ENCODE measurements around the gene GH1.

GH1 gene

DNA sequence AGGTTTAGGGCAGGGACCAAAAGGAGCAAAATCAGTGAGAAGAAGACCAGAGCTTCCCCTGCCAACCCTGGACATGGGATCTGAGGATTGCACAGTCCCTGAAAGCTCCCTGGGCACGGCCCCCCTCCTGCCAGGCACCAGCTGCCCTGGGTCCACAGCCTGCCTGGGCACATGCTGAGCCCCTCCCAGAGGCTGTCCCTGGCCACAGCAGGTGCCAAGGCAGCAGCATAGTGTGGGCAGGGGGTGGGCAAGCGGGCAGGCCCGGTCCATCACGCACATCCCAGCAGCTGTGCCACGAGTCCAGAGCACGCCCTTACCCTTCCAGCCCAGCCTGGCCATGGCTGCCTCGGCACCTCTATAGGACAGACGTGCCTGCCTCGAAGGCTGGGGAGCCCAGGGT lies 41.4 kb upstream of the GH1 start:
- TF ChIP-seq, protein P1, sequence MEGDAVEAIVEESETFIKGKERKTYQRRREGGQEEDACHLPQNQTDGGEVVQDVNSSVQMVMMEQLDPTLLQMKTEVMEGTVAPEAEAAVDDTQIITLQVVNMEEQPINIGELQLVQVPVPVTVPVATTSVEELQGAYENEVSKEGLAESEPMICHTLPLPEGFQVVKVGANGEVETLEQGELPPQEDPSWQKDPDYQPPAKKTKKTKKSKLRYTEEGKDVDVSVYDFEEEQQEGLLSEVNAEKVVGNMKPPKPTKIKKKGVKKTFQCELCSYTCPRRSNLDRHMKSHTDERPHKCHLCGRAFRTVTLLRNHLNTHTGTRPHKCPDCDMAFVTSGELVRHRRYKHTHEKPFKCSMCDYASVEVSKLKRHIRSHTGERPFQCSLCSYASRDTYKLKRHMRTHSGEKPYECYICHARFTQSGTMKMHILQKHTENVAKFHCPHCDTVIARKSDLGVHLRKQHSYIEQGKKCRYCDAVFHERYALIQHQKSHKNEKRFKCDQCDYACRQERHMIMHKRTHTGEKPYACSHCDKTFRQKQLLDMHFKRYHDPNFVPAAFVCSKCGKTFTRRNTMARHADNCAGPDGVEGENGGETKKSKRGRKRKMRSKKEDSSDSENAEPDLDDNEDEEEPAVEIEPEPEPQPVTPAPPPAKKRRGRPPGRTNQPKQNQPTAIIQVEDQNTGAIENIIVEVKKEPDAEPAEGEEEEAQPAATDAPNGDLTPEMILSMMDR (conservative IDR thresholded peaks at IDR 0.05; ENCODE audit: low read depth, low read length), result no peak
- no peak for DNase-seq (ENCODE audit: low read depth)
- no peak overlapping the region for H3K4me3 ChIP-seq (ENCODE audit: low read depth, low read length)

DNA sequence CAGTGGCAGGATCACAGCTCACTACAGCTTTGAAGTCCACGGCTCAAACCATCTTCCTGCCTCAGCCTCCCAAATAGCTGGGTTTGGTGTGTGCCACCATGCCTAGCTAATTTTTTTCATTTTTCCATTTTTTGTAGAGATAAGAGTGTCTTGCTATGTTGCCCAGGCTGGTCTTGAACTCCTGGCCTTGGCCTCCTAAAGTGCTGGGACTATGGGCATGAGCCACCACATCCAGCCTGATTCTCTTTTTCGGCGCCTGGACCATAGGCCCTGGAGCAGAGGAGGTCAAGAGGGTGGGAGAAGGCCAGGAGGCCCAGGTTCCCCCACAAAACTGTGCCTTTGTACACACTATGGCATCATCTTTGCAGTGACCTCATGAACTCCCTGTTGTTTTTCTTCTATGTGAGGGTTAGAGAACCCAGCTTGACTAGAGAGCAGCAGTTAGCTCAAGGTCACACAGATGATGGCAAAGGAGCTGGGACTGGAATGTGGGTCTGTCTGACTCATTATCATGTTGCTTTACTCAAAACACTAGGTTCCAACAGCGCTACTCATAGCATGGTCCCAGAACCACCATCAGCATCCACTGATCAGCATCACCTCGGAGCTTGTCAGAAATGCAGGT lies 37.8 kb upstream of the GH1 start:
- H3K4me3 ChIP-seq (ENCODE audit: low read depth, low read length), result no peak overlapping the region
- TF ChIP-seq, protein P1 (conservative IDR thresholded peaks at IDR 0.05; ENCODE audit: low read depth, low read length), result no peak
- DNase-seq (ENCODE audit: low read depth), result peak; percentile 83

DNA sequence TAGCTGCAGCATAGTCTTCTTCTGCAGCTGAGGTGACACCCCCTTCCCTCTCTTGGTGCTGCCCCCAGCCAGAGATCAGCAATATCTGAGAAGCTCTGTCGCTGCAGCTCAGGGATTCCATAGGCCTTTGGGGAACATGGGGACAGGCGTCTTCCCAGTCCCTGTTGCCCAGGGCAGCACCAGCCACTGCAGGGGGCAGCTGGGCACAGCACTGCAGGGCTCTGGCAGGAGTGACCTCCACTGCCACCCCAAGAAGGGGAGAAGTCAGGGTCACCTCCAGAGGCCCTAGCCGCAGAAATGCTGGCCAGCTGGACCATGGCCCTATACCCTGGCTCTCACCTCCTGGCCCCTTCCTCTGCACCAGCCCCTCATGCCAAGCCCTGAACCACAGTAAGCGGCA lies 37.2 kb upstream of the GH1 start:
- TF ChIP-seq, protein P1 (conservative IDR thresholded peaks at IDR 0.05; ENCODE audit: low read depth, low read length), result no peak
- DNase-seq (ENCODE audit: low read depth), result no peak
- H3K4me3 ChIP-seq (ENCODE audit: low read depth, low read length), result no peak overlapping the region

DNA sequence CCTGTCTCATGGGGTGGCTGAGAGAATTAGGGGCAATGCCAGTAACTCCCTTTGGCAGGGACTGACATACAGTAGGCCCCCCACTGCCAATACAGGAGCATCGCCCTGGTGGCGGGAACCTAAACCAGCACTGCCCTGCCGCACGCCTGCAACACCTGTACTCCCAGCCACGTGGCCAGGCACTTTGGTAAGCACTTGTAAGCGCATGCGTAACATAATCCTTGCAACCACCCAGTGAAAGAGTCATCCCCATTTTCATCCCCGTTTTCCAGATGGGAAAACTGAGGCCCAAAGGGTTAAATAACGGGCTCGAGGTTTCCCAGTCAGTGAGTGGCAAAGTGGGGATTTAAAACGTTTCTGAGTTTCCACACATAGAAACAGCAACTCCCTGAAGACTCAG lies 36.6 kb upstream of the GH1 start:
- no peak for DNase-seq (ENCODE audit: low read depth)
- no peak overlapping the region for H3K4me3 ChIP-seq (ENCODE audit: low read depth, low read length)
- TF ChIP-seq, protein P1 (conservative IDR thresholded peaks at IDR 0.05; ENCODE audit: low read depth, low read length), result no peak

DNA sequence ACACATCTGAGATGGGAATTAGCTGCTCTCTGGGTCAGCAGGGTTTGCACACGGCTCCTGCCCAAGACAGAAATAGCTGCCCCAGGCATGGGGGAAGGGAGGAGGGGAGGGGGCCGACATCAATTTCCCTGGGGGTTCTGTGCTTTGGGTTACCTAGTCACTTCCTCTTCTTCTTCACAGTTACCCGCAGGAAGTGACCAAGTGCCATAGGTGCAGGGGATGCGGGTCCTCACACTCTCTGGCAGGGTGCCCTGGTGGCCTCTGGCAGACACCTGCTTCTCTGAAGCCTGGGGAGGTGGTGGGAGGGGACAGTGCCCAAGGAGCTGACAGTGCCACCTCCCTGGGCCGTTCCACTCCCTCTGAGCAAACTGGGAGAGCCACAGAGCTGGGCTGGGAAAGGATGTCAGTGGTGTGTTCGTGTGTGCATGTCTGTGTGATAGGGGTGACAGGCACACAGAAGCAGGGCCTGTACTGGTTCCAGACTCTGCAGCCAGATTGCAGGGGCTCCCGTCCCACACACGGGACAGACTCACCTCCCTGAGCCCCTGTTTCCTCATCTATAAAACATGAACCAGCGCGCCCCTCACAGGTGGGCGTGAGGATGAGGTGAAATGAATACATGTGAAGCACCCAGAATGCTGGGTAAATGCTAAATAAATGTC lies 35.9 kb upstream of the GH1 start:
- no peak for DNase-seq (ENCODE audit: low read depth)
- TF ChIP-seq, protein P1 (conservative IDR thresholded peaks at IDR 0.05; ENCODE audit: low read depth, low read length), result no peak
- H3K4me3 ChIP-seq (ENCODE audit: low read depth, low read length), result no peak overlapping the region

DNA sequence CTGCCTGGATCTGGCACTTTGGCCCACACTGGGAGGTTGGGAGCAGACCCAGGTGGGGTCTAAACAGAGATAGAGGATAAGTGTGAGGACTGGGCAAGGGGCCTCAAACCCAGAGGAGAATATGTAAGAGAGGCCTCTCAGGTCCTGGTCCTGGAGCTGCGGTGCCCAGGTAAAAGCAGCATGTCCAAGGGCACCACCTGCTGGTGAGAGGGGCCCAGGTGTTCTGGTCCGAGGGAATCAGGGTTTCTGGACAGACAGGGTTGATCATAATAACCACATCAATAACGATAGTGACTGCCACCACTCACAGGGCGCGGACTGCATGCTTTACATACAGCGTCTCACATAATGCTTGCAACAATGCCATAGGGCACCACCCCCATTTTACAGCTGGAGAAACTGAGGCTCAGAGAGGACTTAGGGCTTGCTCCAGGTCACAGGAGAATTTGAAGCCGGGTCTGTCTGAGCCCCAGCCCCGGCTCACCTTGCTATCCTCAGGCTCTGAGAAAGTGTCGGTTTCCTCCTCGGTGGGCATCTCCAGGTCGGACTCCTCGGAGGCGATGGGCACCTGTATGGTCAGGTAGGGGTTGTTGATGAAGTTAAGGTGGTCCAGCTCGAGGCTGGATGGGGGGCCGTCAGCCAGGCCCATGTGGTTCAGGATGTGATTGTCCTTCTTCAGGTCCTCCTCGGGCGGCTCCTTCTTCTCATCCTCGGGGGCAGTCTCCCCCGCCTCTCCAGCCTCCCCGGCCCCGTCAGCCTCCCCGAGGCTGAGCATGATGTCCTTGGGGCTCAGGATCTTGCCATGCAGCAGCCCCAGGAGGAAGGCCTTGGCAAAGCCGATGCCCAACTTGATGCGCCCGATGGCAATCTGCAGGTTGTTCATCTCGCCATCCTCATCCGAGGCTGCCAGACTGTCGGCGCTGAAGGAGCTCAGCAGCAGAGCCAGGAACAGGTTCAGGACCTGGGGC lies 32.6 kb upstream of the GH1 start:
- H3K4me3 ChIP-seq (ENCODE audit: low read depth, low read length), result no peak overlapping the region
- DNase-seq (ENCODE audit: low read depth), result no peak

More for the DNA sequence above, 32.6 kb upstream of the GH1 start:
- TF ChIP-seq, protein P1 (conservative IDR thresholded peaks at IDR 0.05; ENCODE audit: low read depth, low read length), result peak; percentile 48

All from choroid plexus epithelial cell (primary cell).